Amniotic stem cell (primary cell): ENCODE measurements around the gene SNX4.
"Not testable (repeated sequence)": the region's sequence is repeated elsewhere in the genome, so short reads cannot be mapped to it uniquely, and the experiment has no call there.

Experiments
- DNase-seq: peaks from one replicate; lab custom pipeline; 2025; lab: John Stamatoyannopoulos, UW

SNX4 gene

DNA sequence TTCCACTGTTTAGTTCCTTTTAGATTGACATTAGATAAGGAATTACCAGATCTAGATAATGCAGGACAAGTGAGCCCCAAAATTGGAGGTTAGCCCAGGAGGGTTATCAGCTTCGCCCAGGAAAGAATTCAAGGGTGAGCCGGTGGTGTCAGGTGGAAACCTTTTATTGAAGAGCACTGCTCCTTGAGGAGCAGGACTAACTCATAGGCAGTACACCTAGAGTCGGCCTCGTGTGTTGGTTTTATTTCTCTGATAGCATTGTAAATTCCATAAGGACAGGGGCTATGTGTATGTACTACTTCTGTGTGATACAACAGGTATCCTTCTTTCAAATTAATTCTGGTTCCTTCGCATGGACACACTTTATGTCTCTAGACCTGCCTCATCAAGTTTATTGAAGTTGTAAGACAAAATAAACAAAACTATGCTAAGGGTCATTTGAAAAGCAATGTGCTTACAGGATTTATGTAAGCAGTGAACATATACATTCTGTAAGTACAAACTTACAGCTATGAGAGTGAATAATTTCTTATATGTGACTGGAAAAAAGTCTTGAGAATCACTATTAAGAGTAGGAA, 57.2 kb downstream of the SNX4 start:
- no peak for DNase-seq

DNA sequence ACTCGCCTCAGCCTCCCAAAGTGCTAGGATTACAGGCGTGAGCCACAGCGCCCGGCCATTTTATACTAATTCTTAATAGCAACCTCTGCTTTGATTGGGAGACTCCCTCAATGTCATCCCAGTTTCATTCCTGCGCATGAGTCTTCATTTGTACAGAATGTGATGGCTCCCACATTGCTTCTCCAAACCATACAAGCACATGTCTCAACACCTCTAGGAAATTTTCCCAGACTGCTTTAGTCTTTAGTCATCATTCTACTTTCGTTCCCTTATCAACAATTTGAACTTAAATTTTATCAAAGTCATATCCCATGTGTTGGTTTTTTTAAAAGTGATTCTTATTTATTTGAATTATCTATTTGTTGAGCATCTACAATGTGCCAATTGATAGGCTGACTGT, 58.1 kb downstream of the SNX4 start:
- DNase-seq, result no peak

DNA sequence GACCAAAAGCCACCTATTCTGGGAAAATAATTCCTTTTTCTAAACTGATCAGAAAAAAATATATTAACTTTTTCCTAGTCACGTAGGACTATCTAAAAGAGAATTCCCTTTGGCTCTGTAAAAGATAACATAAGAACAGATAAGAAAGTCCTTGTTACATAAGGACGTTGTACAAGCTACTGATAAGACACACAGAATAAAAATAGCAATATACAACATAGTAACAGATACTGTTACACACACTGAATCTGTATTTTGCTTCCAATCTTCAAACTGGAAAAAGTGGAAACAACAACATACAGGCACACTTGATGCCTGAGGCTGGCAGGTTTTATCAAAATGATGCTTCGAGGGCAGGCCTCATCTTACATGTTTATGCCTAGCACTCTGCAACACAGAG, 59.8 kb downstream of the SNX4 start:
- no peak for DNase-seq

DNA sequence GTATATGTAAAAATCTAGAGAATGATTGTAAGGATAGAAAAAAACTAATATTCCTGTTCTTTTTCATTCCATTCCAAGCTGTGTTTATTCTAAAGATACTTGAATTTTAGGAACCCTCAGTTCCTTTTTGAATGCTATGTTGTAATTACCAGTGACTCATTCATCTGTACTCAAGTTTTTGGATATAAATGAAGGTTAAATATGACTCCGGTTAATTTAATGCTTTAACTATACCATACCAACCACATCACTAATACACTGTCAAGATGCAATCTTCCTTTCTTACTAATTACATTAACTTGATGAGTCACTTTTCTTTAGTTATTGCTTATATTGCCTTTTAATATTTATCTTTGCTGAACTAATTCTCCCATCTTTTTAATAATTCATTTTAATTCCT, 76.1 kb downstream of the SNX4 start:
- peak; percentile 23 for DNase-seq

DNA sequence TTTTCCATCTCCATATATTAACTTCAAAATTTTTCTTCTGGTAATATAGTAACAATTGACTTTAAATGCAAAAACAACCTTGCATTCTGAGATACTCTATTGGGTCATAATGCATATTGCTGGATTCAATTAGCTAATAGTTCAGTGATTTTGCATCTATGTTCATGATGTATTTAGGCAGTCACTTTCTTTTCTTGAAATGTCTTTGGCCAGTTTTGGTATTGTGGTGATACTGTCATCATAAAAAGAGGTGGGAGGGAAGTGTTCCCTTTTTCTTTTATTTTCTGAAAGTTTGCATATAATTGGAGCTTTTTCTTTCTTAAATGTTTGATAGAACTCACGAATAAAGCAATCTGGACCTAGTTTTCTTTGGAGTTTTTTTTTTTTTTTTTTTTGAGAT, 77.5 kb downstream of the SNX4 start:
- no peak for DNase-seq

DNA sequence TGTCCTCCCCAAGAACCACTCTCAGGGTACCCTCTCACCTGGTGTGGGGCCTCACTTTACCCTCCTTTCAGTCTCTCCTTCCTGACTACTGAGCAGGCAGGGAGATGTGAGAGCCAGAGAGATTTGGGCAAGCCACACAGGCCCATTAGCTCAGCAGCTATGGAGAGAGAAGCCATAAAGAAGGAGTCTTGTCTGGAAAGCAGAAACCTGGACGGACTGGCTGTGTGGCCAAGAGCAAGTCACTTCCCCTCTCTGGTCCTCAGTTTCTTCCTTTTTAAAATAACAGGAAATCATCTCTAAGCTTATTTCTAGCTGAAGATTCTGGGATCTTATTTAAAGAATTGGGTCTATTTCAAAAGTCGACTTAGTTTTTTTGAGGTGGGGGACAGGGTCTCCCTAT, 79.0 kb downstream of the SNX4 start:
- DNase-seq, result no peak

DNA sequence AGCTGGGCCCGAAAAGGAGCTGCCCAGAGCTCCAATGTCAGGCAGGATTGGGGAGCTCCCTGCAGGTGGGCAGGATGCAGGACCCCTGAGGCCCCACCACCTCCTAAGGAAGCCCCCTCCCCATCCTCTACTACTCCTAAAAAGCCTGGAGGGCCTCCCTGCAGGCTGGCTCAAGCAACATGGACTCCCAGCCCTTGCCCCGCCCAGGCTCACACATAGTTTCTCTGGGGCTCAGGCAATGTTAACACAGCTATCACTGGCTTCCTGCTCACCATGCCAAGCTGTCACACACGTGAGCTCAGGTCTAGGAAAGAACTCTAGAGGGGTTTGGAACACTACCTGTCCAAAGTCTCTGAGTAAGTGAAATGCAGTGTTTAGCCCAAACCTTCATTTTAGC, 79.4 kb downstream of the SNX4 start:
- DNase-seq, result no peak

DNA sequence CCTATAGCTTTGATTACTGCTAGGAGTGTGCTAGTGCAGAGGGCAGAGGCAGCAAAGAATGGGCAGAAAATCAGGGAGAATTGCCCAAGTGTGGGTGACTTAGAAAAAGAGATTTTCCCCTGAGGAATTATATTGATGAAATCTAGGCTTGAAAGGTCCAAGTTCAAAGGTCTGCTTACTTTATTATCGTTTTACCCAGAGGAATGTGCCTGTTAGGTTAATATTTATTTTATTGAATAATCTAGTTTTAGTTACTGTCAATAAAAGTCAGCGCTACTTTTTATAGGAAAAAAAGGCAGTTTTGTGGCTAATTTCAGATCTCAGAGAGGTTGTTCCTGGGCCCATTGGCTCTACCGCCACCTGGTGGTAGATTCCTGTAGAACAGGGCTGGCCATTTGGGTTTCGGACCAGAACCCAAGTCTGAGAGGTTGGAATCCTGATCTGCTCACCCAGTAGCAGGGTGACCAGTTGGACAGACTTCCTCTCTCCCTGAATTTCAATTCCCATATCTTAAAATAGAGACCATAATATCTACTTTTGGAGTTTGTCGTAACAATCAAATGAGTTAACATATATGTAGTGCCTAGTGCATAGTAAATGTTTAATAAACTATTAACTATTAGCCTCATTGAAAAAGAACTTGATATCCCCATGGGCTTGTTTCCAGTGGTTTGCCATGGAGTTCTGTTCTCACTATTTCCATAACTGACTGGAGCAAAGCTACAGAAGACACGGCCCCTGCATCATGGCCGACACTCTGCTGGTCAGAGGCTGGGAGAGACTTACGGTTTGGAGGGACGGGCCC, 82.2 kb downstream of the SNX4 start:
- peak; percentile 15 for DNase-seq

DNA sequence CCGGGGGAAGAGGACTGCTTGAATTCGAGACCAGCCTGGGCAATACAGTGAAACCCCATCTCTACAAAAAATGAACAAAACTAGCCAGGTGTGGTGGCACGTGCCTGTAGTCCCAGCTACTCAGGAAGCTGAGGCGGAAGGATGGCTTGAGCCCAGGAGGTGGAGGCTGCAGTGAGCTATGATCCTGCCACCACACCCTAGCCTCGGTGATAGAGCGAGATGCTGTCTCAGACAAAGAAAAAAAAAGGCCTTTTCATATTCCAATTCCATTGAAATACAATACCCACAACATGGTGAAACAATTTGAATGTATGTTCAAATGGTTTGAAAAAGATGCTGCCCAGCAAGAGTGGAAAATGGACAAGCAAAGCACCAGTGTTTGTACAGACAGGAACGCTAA, 83.1 kb downstream of the SNX4 start:
- DNase-seq, result no peak

DNA sequence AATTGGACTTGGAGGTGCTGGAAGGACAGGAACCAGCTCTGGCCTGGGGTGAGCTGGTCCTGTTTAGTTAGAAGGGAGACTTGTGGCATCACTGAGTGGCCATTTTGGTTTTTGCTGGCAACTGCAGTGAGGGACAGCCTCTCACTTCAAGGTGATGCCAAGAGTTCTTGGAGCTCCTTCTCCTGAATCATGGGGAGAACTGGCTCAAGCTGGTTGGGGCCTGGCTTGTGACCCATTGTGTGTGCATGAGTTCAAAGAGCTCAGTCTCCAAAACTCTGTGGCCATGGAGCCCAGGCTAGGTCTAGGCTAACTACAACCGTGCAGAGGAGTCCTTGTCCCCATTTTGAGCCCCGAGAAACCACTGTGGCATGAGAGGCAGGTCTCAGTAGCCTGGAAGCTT, 84.8 kb downstream of the SNX4 start:
- DNase-seq, result no peak

DNA sequence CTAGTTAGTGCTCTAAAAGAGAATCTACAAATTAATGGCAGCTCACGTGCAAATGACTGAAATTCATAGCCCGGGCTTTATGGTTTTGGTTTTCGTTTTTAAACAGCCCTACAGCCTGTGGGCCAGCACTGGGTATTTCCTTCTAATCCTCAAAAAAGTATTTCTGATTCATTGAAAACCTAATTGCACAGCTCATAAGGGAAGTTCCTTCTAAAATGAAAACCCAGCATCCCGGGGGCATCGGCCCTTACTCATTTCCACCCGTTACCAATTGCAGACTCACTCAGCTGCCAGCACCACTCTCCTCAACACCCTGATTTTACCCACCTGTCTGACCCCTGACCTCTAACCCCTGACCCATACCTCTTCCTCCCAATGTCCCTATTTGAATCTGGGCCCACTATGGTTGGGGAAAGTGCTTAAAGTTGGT, 85.4 kb downstream of the SNX4 start:
- DNase-seq, result no peak

DNA sequence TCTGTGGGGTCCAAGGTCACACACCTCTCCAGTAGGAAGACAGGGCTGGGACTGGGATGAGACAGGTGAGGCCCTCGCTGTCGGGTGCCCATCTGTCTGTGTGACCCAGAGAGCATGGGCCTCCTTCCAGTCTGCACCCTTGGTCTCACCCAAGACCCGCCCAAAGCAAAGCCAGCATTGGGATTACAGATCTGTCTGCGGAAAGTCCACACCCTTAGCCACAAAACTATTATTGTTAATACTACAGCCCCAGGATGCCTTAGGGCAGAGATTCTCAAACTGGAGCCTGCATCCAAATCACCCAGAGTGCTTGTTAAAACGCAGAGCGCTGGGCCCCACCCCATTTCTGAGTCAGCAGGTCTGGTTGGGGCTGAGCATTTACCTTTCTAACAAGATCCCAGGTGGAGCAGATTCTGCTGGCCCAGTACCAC, 86.4 kb downstream of the SNX4 start:
- DNase-seq, result no peak

DNA sequence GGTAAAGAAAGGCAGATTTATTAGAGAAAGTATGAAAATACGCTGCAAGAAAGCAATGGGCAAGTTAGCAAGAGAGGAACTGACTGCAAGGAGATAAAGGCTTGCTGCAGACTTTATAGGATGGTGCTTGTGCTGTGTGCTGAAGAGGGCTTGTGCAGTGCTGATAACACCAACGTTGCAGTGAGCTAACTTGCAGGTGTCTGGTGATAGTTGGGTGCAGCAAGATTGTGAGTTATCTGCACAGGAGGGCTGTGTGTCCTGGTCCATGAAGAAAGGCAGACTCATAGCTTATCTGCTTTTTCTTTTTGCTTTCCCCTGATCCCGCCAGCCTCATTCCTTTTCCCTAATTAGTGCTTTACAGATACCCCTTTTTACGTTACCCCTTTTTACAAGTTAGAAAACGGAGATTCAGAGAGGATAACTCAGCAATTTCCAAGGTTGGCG, 86.9 kb downstream of the SNX4 start:
- DNase-seq, result no peak

DNA sequence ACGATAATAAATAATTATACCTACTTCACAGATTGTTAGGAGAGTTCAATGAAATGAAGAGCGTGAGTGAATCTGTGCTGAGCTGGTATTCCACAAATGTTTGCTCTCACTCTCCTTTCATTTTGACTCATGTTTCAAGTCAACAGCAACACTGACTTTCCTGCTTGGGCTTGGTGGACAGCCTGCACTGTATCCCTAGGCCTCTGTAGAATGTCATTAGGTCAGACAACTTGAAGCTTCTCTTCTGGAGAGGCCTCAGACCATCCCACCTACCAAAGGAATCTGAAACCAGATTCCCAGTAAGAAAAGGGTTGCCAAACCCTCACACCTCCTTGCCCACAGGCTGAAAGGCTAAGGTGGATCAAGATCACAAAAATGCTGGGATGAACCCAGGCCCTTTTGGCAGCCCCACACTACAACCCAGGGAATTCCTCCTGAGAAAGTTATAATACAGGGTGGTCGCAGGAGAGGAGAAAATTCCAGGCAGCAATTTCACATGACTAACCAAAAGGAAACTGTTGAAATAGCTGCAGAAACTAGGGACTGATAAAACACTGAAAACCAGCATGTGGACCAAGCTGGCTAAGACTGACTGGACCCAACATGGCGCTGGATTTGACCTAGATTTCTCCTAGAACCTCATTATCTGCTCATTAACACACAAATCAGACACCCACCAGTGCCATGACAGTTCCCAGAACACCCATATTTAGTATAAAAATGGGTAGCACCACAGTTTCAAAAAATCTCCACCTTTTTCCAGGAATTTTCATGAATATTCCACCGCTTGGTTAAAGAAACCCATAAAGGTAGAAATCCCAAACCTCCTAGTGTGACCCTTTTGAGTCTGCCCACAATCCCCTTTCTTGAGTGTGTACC, 87.9 kb downstream of the SNX4 start:
- DNase-seq, result peak; percentile 1

DNA sequence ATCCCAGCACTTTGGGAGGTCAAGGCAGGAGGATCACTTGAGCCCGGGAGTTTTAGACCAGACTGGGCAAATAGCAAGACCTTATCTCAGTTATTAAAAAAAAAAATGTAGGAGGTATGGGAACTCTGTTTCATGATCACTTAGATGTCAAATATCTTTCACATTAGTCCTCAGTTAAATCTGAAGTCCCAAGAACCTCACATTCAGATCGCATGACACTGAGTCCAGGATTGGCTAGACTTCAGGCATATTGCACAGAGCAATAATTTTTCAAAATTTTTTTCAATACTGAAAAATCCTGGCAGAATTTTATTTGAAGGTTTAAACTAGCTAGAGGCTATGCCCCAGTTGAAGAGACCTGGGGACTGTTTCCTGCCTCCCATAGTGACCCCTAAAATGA, 88.6 kb downstream of the SNX4 start:
- no peak for DNase-seq

DNA sequence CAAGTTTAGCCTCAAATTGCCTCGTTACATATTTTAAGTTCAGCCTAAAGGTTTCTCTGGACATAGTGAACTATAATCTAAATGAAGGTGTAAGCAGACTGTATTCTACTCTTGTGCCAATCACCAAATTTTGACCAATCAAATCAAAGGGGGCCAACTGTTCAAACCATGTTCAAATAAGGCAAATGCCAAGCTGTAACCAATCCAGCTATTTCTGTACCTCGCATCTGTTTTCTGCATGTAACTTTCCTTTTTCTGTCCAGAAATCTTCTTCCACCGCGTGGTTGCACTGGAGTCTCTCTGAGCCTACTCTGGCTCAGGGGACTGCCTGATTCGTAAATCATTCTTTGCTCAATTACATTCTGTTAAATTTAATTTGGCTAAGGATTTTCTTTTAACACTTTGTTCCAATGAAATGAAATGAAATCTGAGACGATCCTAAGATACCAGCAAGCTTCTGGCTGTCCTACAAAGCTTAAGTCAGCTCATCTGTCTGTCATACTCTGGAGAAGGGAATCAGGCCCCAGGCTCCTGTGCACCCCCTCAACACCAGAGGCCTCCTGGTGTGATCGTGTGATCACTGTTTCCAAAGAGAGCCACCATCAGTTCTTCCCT, 91.7 kb downstream of the SNX4 start:
- no peak for DNase-seq

DNA sequence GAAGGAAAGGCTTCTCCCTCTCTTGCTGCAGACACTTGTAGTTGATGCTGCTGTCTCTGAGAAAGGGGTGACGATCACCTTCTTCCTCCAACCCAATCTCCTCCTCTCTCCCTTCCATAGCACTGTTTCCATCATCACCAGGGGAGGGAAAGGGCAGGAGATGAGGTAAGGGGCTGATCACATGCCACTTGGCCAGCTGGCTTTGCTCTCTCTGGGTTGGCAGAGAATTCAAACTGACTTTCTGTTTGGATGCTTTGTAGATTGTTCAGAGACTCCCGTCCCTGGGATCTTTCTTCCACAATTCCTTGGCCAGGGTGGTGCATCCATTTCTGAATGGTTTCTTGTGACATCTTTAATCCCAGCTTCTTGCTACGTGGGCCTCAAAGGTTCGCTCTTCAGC, 101.7 kb downstream of the SNX4 start:
- DNase-seq, result no peak

DNA sequence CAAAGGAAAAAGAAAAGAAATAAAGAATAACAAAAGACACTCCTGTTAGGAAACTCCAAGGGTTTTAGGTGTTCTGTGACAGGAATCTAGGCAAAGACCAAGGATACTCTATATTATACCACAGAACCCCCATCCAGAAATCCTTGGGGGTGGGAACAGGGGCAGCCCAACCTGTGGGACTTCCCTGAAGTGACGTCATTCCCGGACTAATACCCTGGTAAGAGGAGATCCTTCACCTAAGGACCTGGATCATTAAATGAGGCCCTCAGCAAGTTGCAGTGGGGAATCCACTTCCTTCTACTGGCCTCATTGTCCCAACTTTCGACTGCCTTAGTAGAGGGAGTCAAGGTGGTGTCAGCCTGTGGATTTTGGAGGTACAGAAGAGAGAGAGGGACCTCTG, 103.8 kb downstream of the SNX4 start:
- no peak for DNase-seq

DNA sequence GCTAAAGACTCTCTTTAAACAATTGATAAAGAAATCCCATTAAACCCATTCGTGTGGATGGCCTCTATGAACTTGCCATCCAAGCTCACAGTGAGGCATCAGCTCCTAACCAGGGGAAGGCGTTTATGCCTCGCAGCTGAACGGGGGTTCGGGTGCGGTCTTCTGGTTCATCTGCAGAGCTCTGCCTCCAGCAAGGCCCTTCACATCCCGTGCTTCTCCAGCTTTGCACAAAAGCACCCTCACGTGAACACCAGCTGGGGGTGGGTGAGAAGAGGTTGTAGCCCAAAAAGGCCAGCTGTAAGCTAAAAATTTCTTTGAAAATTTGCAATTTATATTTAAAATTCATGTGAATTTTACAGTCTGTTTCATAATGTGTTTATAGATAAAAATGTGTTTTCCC, 105.3 kb downstream of the SNX4 start:
- no peak for DNase-seq

DNA sequence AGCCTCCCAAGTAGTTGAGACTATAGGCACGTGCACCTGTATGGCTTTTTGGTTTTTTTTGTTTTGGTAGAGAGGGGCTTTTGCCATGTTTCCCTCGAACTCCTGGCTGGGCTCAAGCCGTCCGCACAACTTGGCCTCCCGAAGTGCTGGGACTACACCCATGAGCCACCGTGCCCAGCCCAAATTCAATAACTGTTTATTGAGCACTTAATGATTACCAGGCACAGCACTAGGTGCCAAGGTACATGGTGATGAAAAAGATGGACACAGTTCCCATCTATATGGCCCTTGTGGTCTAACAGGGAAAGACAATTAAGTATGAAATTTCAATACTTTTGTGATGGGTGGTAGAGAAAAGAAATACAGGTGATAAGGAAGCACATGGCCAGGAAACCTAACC, 109.1 kb downstream of the SNX4 start:
- no peak for DNase-seq

DNA sequence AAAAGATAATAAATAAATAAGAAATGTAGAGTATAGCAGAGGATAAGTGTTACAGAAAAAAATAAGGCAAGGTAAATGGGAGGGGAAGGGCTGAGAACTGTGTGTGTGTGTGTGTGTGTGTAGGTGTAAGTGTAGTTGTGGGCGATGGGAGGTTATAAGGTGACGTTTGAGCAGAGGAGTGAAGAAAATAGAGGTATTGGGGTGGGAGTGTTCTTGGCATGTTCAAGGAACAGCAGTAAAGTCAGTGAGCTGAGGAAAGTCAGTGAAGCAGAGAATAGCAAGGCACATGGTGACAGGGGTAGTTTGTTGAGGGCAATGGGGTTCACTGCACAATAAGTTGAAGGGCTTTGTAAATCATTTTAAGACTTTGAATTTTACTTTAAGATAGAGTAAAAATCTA, 113.9 kb downstream of the SNX4 start:
- DNase-seq, result no peak

DNA sequence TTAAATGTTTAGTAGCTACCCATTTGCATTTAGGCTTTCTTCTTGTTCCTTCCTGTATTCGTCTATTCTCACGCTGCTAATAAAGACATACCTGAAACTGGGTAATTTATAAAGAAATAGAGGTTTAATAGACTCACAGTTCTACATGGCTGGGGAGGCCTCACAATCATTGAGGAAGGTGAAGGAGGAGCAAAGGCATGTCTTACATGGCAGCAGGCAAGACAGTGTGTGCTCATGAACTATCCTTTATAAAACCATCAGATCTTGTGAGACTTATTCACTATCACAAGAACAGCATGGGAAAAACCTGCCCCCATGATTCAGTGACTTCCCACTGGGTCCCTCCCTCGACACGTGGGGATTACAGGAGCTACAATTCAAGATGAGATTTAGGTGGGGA, 114.5 kb downstream of the SNX4 start:
- DNase-seq, result not testable (repeated sequence)
